HEK293T (cell line): ENCODE data around the gene RPLP2.
A peak's percentile ranks its signal among the peaks of the same experiment; 100 is the strongest.

Source experiments
- CTCF ChIA-PET: fragments of 350-600 bp; formaldehyde crosslinking; extraction: SDS; loops from one replicate; lab custom pipeline; 2021; ENCODE audit warnings: antibody characterized with exemption, inconsistent platforms; lab: Yijun Ruan, JAX
- POLR2A ChIA-PET: fragments of 350-600 bp; formaldehyde crosslinking; extraction: SDS; loops from one replicate; lab custom pipeline; 2020; ENCODE audit warnings: antibody characterized with exemption, inconsistent platforms; lab: Yijun Ruan, JAX
- DNase-seq: peaks from one replicate; pipeline ENCODE4 v3.0.0; 2012; ENCODE audit warnings: mixed read lengths; ENCODE audit errors: extremely low spot score
- ARNT ChIP-seq: fragments of 450-650 bp; IDR thresholded peaks from 2 replicates; pipeline ENCODE4 v1.6.1; 2017; ENCODE audit warnings: mild to moderate bottlenecking
- BHLHE40 ChIP-seq: fragments of 450-650 bp; IDR thresholded peaks from 2 replicates; pipeline ENCODE4 v1.6.1; 2016; ENCODE audit warnings: mild to moderate bottlenecking, moderate library complexity, borderline replicate concordance
- CTBP1 ChIP-seq: fragments of 450-650 bp; IDR thresholded peaks from 2 replicates; pipeline ENCODE4 v1.6.1; 2016; ENCODE audit warnings: borderline replicate concordance
- ELF4 ChIP-seq: fragments of 450-650 bp; IDR thresholded peaks from 2 replicates; pipeline ENCODE4 v1.6.1; 2017; ENCODE audit warnings: antibody characterized with exemption
- FOXA1 ChIP-seq: fragments of 450-650 bp; IDR thresholded peaks from 2 replicates; pipeline ENCODE4 v1.6.1; 2016; ENCODE audit warnings: mild to moderate bottlenecking
- FOXK2 ChIP-seq: fragments of 450-650 bp; IDR thresholded peaks from 2 replicates; pipeline ENCODE4 v1.6.1; 2016; ENCODE audit warnings: mild to moderate bottlenecking
- FOXM1 ChIP-seq: fragments of 450-650 bp; IDR thresholded peaks from 2 replicates; pipeline ENCODE4 v1.6.1; 2017; ENCODE audit warnings: mild to moderate bottlenecking, borderline replicate concordance
- HDGF ChIP-seq: fragments of 450-650 bp; IDR thresholded peaks from 2 replicates; pipeline ENCODE4 v1.6.1; 2017; ENCODE audit warnings: antibody characterized with exemption, borderline replicate concordance
- L3MBTL2 ChIP-seq: fragments of 450-650 bp; conservative IDR thresholded peaks from 2 replicates; pipeline ENCODE4 v1.6.1; 2016; ENCODE audit warnings: mild to moderate bottlenecking
- LEF1 ChIP-seq: fragments of 450-650 bp; IDR thresholded peaks from 2 replicates; pipeline ENCODE4 v1.6.1; 2017; ENCODE audit warnings: mild to moderate bottlenecking, borderline replicate concordance
- NFRKB ChIP-seq: fragments of 450-650 bp; IDR thresholded peaks from 2 replicates; pipeline ENCODE4 v1.6.1; 2016; ENCODE audit warnings: mild to moderate bottlenecking, moderate library complexity
- SP1 ChIP-seq: fragments of 450-650 bp; IDR thresholded peaks from 2 replicates; pipeline ENCODE4 v1.6.1; 2017
- SUZ12 ChIP-seq: fragments of 450-650 bp; IDR thresholded peaks from 2 replicates; pipeline ENCODE4 v1.6.1; 2016; ENCODE audit warnings: mild to moderate bottlenecking
- TARDBP ChIP-seq: fragments of 450-650 bp; IDR thresholded peaks from 2 replicates; pipeline ENCODE4 v1.6.1; 2016
- ZNF384 ChIP-seq: fragments of 450-650 bp; IDR thresholded peaks from 2 replicates; pipeline ENCODE4 v1.6.1; 2016
- TF ChIP-seq, protein P1 (sequence below): fragments of 450-650 bp; IDR thresholded peaks from 2 replicates; pipeline ENCODE4 v1.6.1; 2016

RPLP2 gene

GRCh38 chr11:843818-844692 is 34.3 kb downstream of the RPLP2 start:
- TF ChIP-seq SP1 (no peak), SUZ12 (no peak), CTBP1 (no peak), TARDBP (no peak), ELF4 (no peak), FOXM1 (no peak), LEF1 (no peak), ARNT (no peak), HDGF (no peak), BHLHE40 (no peak), L3MBTL2 (no peak), NFRKB (no peak), FOXK2 (no peak), ZNF384 (no peak), FOXA1 (no peak)
- TF ChIP-seq, protein P1, sequence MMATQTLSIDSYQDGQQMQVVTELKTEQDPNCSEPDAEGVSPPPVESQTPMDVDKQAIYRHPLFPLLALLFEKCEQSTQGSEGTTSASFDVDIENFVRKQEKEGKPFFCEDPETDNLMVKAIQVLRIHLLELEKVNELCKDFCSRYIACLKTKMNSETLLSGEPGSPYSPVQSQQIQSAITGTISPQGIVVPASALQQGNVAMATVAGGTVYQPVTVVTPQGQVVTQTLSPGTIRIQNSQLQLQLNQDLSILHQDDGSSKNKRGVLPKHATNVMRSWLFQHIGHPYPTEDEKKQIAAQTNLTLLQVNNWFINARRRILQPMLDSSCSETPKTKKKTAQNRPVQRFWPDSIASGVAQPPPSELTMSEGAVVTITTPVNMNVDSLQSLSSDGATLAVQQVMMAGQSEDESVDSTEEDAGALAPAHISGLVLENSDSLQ, result no peak
- DNase-seq, result no peak
- CTCF ChIA-PET, result interaction anchor here (0.8 to 1.4 kb wide), 4 partner anchors 10 to 54 kb away, joined by 3 to 4 read pairs (median 3); no protein-coding TSS in a partner anchor
- POLR2A ChIA-PET, result interaction anchor here (1.4 to 5.4 kb wide), 5 partner anchors 12 to 31 kb away, joined by 3 to 63 read pairs (median 5); partner anchors contain the start of genes CD151 and CRACR2B

- no peak for TF ChIP-seq SUZ12
- no peak for TF ChIP-seq SP1
- TF ChIP-seq ARNT, result no peak
- TF ChIP-seq, protein P1, result no peak
- TF ChIP-seq ELF4, result no peak
- no peak for TF ChIP-seq ZNF384
- TF ChIP-seq CTBP1, result no peak
- TF ChIP-seq NFRKB, result no peak
- no peak for TF ChIP-seq FOXA1
- TF ChIP-seq L3MBTL2, result no peak
- no peak for TF ChIP-seq BHLHE40
- no peak for TF ChIP-seq TARDBP
- TF ChIP-seq LEF1, result no peak
- no peak for TF ChIP-seq HDGF
- TF ChIP-seq FOXK2, result no peak
- peak; percentile 51 for DNase-seq
- POLR2A ChIA-PET, result interaction anchor here (1.4 to 5.4 kb wide), 2 partner anchors 14 to 26 kb away, joined by 6 to 63 read pairs; partner anchors contain the start of genes CD151 and CRACR2B
- CTCF ChIA-PET, result no interaction called here
These were observed 35.2 kb downstream of the RPLP2 start for GRCh38 chr11:844693-845644.

DNA sequence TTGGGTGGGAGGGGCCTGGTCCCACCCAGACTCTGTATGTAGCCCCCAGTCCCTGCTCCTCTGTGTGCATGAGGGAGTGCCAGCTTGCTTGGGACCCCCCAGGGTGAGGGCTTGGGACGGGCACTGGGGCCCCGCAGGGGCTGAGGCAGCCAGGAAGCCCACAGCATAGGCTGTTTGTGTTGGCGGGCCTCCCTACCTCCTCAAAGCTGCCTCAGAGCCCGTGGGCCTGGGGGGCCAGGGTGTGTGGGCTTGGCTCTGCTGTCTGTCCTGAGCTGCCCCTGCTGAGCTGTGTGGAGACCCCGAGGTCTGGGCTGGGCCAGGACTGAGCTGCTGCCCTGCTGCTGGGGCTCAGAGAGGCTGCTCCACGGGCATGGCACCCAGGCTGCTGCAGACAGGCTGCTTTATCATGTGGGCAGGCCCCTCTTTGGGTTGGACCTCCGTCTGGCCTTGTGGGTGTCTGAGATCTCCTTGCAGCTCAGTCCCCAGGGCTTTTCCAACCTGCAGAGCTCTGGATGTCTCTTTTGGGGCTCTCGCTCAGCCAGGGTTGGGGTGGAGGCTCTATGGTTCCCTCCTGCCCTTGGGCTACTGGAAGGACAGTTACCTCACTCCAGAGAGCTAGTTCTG is 36.2 kb downstream of the RPLP2 start:
- no peak for DNase-seq
- CTCF ChIA-PET, result interaction anchor here (1.1 kb wide), 1 partner anchor 205 kb away, joined by 4 read pairs; no protein-coding TSS in a partner anchor
- TF ChIP-seq ARNT (no peak), FOXA1 (no peak), CTBP1 (no peak), SP1 (no peak), ZNF384 (no peak), FOXK2 (no peak), NFRKB (no peak), L3MBTL2 (no peak), LEF1 (no peak)
- POLR2A ChIA-PET, result interaction anchor here (1.5 to 1.7 kb wide), 2 partner anchors 12 to 14 kb away, joined by 3 to 5 read pairs; partner anchors contain the start of gene CD151

DNA sequence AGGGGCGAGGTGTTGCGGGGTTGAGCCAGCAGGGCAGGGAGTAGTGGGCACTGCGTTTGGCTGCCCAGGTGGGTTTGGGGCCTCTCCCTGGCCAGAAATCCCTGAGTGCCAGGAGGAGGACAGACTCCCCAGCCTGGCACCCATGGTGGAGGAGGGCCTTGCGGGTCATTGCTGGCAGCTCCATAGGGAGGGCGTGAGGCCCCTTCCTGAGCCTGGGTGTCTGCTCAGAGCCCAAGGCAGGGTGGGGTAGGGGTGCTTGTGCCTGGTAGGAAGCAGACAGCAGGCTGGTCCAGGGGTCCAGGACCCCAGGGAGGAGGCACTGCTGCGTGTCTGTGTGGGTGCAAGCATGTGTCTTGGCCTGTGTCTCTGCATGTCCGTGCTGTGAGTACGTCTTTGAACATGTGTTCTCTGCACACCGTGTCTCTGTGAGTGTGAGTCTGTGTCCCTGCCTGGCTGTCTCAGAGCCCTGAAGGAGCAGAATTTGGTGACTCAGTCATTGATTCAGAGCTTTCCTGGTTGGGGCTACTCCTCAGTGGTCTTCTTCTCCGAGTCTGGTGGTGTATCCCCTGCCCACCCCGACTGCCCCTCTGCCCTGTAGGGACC is 36.8 kb downstream of the RPLP2 start:
- TF ChIP-seq FOXA1 (no peak), HDGF (no peak), TARDBP (no peak), ARNT (no peak), NFRKB (no peak), ZNF384 (no peak), SP1 (no peak)
- TF ChIP-seq, protein P1, result no peak
- ChIA-PET CTCF (interaction anchor here (1.1 kb wide), 1 partner anchor 204 kb away, joined by 4 read pairs; no protein-coding TSS in a partner anchor), POLR2A (interaction anchor here (1.5 to 1.7 kb wide), 2 partner anchors 12 to 14 kb away, joined by 3 to 5 read pairs; partner anchors contain the start of gene CD151)
- no peak for DNase-seq
